RWPE2 (cell line): Measurements from ENCODE around the gene MARK3.
A peak's percentile ranks its signal among the peaks of the same experiment; 100 is the strongest.

Experiments
- ATAC-seq: fragments of 200-7000 bp; cut with Tn5 transposase; 3 replicates; pipeline ENCODE4 v1.9.1; 2021; ENCODE audit warnings: low read depth
- DNase-seq: peaks from one replicate; pipeline ENCODE4 v3.0.0-alpha.2; 2020; ENCODE audit warnings: low spot score
- H3K27ac ChIP-seq: fragments of 450-650 bp; 2 replicates; pipeline ENCODE4 v1.5.1; 2017; ENCODE audit warnings: mild to moderate bottlenecking; ENCODE audit not compliant: poor library complexity, severe bottlenecking
- H3K27me3 ChIP-seq: fragments of 250-450 bp; sonication (Bioruptor Pico); 2 replicates; pipeline ENCODE4 v1.5.1; 2021; ENCODE audit warnings: mild to moderate bottlenecking, moderate library complexity; ENCODE audit not compliant: insufficient read depth, poor library complexity, severe bottlenecking
- H3K36me3 ChIP-seq: fragments of 250-450 bp; sonication (Bioruptor Pico); 2 replicates; pipeline ENCODE4 v1.5.1; 2020; ENCODE audit warnings: low read depth, mild to moderate bottlenecking, moderate library complexity
- H3K4me1 ChIP-seq: fragments of 250-450 bp; sonication (Bioruptor Pico); 2 replicates; pipeline ENCODE4 v1.5.1; 2021; ENCODE audit warnings: mild to moderate bottlenecking, moderate library complexity; ENCODE audit not compliant: insufficient read depth, poor library complexity, severe bottlenecking
- H3K4me3 ChIP-seq: fragments of 250-450 bp; sonication (Bioruptor Pico); 2 replicates; pipeline ENCODE4 v1.5.1; 2021; ENCODE audit warnings: mild to moderate bottlenecking, moderate library complexity; ENCODE audit not compliant: severe bottlenecking
- H3K9me3 ChIP-seq: fragments of 250-450 bp; sonication (Bioruptor Pico); 2 replicates; pipeline ENCODE4 v1.5.1; 2021; ENCODE audit warnings: mild to moderate bottlenecking, moderate library complexity; ENCODE audit not compliant: severe bottlenecking
- TF ChIP-seq, protein P1 (sequence below): fragments of 450-650 bp; IDR thresholded peaks from one replicate; pipeline ENCODE4 v1.5.1; 2017; ENCODE audit warnings: mild to moderate bottlenecking, moderate library complexity; ENCODE audit not compliant: poor library complexity, severe bottlenecking

MARK3 gene

GRCh38 chr14:103548463-103549351 lies 163.5 kb downstream of the MARK3 start:
- ATAC-seq: no peak

GRCh38 chr14:103549361-103550311 lies 164.4 kb downstream of the MARK3 start:
- no peak for ATAC-seq
- Histone ChIP-seq H3K27ac (no peak overlapping the region), H3K36me3 (no peaks in the 10 kb centered on the region), H3K4me1 (peaks cover 13% of the 10 kb centered on the region), H3K4me3 (no peak overlapping the region), H3K9me3 (no peaks in the 10 kb centered on the region), H3K27me3 (no peaks in the 10 kb centered on the region)
- DNase-seq: peak; percentile 70
- TF ChIP-seq, protein P1, sequence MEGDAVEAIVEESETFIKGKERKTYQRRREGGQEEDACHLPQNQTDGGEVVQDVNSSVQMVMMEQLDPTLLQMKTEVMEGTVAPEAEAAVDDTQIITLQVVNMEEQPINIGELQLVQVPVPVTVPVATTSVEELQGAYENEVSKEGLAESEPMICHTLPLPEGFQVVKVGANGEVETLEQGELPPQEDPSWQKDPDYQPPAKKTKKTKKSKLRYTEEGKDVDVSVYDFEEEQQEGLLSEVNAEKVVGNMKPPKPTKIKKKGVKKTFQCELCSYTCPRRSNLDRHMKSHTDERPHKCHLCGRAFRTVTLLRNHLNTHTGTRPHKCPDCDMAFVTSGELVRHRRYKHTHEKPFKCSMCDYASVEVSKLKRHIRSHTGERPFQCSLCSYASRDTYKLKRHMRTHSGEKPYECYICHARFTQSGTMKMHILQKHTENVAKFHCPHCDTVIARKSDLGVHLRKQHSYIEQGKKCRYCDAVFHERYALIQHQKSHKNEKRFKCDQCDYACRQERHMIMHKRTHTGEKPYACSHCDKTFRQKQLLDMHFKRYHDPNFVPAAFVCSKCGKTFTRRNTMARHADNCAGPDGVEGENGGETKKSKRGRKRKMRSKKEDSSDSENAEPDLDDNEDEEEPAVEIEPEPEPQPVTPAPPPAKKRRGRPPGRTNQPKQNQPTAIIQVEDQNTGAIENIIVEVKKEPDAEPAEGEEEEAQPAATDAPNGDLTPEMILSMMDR: no peak

More at GRCh38 chr14:103548463-103549351, 163.5 kb downstream of the MARK3 start:
- Histone ChIP-seq H3K36me3 (no peaks in the 10 kb centered on the region), H3K9me3 (no peaks in the 10 kb centered on the region), H3K4me3 (no peak overlapping the region), H3K27me3 (no peaks in the 10 kb centered on the region), H3K4me1 (peaks cover 13% of the 10 kb centered on the region), H3K27ac (no peak overlapping the region)
- DNase-seq: peak; percentile 79
- TF ChIP-seq, protein P1: no peak

- H3K9me3 ChIP-seq: no peaks in the 10 kb centered on the region
- H3K27ac ChIP-seq: no peak overlapping the region
- H3K36me3 ChIP-seq: no peaks in the 10 kb centered on the region
- peaks cover 13% of the 10 kb centered on the region for H3K4me1 ChIP-seq
- H3K4me3 ChIP-seq: no peak overlapping the region
- DNase-seq (peak; percentile 72), ATAC-seq (no peak)
- no peaks in the 10 kb centered on the region for H3K27me3 ChIP-seq
- TF ChIP-seq, protein P1: no peak
These were observed 165.5 kb downstream of the MARK3 start for GRCh38 chr14:103550451-103551337.

DNA sequence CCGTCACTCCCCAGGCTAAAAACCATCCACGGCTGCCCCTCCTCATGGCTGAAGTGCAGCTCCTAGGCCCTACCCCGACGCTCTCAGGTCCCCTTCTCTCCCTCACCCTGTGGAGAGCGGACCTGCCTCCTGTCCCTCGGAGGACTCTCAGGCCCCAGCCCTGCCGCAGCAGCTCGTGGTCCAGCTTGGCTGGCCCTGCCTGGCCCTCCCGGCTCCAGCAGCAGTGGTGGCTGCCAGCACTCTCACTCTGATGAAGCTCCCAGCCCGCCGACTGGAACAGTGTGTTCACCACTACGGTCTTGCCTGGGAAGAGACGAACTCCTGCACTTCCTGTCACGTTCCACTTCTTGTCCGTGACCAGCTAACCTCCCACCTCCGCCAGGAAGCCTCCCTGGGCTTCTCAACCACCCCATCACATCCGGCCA lies 166.1 kb downstream of the MARK3 start:
- no peak overlapping the region for H3K4me3 ChIP-seq
- TF ChIP-seq, protein P1: no peak

More for the DNA sequence above, 166.1 kb downstream of the MARK3 start:
- DNase-seq (peak; percentile 74), ATAC-seq (no peak)
- H3K27me3 ChIP-seq: no peaks in the 10 kb centered on the region
- no peaks in the 10 kb centered on the region for H3K36me3 ChIP-seq
- peaks cover 13% of the 10 kb centered on the region for H3K4me1 ChIP-seq
- H3K9me3 ChIP-seq: no peaks in the 10 kb centered on the region
- peak overlapping the region; percentile 50 for H3K27ac ChIP-seq
